ENCODE results near the gene CHSY1.

- no peak for TF ChIP-seq CTCF (IDR thresholded peaks at IDR 0.05)
- TF ChIP-seq EZH2phosphoT487 (IDR thresholded peaks at IDR 0.05) = no peak
- no peak for TF ChIP-seq EZH2 (IDR thresholded peaks at IDR 0.05)
Observed at GRCh38 chr15:101148166-101148880, 103.5 kb downstream of the CHSY1 start.

Measured in neural progenitor cell (in vitro differentiated cells).